Measurements from ENCODE around the gene LRRC46. TPM values are rescaled to one million over a fixed set of nuclear protein-coding genes. Genes with fewer than 3 reads are reported as not detected.

Gene LRRC46
- total and polyA plus RNA-seq, 2 of the 13 experiments (the other 11 are each of a cell fraction or from before 2014, with no cell fraction given) = 0.09 TPM

DNA sequence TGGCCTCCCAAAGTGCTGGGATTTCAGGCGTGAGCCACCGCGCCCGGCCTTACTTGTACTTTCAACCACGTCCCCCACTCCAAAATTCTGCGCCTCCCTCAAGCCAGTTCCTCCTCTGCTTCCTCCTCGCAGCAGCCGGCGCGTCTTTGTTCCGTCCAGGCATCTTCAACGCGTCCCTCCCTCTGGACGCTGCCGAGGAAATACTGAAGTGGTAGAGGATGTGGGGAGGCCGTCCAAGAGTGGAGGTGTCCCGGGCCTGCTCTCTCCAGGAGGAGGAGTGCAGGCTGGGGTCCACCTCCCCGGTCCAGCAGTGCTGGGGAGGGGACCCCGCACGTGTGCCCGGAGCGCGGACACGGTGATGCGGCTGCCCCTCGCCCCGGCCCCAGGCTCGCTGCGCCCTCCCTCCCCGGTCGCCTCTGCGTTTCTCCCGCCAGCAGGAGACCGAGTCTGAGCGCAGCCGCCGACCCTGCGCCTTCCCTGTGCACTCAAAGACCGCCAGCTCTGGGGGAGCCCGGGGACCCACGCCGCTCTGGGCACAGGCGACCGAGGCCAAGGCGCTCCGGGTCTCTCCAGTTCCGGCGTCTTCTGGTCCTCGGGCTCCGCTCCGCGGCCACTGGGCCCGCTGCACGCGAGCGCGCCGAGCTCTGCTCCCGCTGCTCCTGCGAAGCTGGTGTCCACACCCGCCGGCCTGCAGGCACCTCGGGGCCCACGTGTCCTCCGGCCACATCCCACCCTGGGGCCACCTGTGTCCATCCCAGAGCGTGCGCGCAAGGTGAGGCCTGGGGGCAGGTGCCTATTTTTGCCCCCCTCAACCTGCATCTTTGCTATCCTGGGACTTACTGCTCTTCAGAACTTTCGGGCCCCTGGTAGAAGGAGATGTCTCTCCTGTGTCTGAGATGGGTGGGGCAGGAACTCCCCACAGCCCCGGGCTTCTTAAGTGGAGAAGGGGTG lies 41.6 kb upstream of the LRRC46 start (continued):
- no peak for TF ChIP-seq ZIK1 (CRISPR knock-in tag; IDR thresholded peaks at IDR 0.05; ENCODE audit: borderline replicate concordance, low read depth)
- TF ChIP-seq, protein P1, sequence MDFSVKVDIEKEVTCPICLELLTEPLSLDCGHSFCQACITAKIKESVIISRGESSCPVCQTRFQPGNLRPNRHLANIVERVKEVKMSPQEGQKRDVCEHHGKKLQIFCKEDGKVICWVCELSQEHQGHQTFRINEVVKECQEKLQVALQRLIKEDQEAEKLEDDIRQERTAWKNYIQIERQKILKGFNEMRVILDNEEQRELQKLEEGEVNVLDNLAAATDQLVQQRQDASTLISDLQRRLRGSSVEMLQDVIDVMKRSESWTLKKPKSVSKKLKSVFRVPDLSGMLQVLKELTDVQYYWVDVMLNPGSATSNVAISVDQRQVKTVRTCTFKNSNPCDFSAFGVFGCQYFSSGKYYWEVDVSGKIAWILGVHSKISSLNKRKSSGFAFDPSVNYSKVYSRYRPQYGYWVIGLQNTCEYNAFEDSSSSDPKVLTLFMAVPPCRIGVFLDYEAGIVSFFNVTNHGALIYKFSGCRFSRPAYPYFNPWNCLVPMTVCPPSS (IDR thresholded peaks at IDR 0.05) = no peak
- TF ChIP-seq SRSF9 (IDR thresholded peaks at IDR 0.05; ENCODE audit: borderline replicate concordance, insufficient read depth, low read depth, low read length, poor library complexity, severe bottlenecking) = no peak
- TF ChIP-seq SOX5 (CRISPR knock-in tag; IDR thresholded peaks at IDR 0.05; ENCODE audit: borderline replicate concordance) = no peak
- TF ChIP-seq SATB2 (CRISPR knock-in tag; IDR thresholded peaks at IDR 0.05) = no peak
- no peak for TF ChIP-seq ZNF782 (CRISPR knock-in tag; IDR thresholded peaks at IDR 0.05; ENCODE audit: borderline replicate concordance)
- TF ChIP-seq, protein P2, sequence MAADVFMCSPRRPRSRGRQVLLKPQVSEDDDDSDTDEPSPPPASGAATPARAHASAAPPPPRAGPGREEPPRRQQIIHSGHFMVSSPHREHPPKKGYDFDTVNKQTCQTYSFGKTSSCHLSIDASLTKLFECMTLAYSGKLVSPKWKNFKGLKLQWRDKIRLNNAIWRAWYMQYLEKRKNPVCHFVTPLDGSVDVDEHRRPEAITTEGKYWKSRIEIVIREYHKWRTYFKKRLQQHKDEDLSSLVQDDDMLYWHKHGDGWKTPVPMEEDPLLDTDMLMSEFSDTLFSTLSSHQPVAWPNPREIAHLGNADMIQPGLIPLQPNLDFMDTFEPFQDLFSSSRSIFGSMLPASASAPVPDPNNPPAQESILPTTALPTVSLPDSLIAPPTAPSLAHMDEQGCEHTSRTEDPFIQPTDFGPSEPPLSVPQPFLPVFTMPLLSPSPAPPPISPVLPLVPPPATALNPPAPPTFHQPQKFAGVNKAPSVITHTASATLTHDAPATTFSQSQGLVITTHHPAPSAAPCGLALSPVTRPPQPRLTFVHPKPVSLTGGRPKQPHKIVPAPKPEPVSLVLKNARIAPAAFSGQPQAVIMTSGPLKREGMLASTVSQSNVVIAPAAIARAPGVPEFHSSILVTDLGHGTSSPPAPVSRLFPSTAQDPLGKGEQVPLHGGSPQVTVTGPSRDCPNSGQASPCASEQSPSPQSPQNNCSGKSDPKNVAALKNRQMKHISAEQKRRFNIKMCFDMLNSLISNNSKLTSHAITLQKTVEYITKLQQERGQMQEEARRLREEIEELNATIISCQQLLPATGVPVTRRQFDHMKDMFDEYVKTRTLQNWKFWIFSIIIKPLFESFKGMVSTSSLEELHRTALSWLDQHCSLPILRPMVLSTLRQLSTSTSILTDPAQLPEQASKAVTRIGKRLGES (CRISPR knock-in tag; IDR thresholded peaks at IDR 0.05; ENCODE audit: borderline replicate concordance) = no peak
- no peak for TF ChIP-seq MLLT10 (CRISPR knock-in tag; IDR thresholded peaks at IDR 0.05)
- TF ChIP-seq GTF3A (CRISPR knock-in tag; conservative IDR thresholded peaks at IDR 0.05) = no peak
- TF ChIP-seq, protein P3, sequence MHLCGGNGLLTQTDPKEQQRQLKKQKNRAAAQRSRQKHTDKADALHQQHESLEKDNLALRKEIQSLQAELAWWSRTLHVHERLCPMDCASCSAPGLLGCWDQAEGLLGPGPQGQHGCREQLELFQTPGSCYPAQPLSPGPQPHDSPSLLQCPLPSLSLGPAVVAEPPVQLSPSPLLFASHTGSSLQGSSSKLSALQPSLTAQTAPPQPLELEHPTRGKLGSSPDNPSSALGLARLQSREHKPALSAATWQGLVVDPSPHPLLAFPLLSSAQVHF (CRISPR knock-in tag; IDR thresholded peaks at IDR 0.05) = no peak
- TF ChIP-seq, protein P4, sequence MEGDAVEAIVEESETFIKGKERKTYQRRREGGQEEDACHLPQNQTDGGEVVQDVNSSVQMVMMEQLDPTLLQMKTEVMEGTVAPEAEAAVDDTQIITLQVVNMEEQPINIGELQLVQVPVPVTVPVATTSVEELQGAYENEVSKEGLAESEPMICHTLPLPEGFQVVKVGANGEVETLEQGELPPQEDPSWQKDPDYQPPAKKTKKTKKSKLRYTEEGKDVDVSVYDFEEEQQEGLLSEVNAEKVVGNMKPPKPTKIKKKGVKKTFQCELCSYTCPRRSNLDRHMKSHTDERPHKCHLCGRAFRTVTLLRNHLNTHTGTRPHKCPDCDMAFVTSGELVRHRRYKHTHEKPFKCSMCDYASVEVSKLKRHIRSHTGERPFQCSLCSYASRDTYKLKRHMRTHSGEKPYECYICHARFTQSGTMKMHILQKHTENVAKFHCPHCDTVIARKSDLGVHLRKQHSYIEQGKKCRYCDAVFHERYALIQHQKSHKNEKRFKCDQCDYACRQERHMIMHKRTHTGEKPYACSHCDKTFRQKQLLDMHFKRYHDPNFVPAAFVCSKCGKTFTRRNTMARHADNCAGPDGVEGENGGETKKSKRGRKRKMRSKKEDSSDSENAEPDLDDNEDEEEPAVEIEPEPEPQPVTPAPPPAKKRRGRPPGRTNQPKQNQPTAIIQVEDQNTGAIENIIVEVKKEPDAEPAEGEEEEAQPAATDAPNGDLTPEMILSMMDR (CRISPR knock-in tag; IDR thresholded peaks at IDR 0.05) = peak; percentile 77
- peak; percentile 65; the same call in 1 of the 2 replicates for TF ChIP-seq ZNF547 (CRISPR knock-in tag; IDR thresholded peaks at IDR 0.05)
- TF ChIP-seq, protein P5, sequence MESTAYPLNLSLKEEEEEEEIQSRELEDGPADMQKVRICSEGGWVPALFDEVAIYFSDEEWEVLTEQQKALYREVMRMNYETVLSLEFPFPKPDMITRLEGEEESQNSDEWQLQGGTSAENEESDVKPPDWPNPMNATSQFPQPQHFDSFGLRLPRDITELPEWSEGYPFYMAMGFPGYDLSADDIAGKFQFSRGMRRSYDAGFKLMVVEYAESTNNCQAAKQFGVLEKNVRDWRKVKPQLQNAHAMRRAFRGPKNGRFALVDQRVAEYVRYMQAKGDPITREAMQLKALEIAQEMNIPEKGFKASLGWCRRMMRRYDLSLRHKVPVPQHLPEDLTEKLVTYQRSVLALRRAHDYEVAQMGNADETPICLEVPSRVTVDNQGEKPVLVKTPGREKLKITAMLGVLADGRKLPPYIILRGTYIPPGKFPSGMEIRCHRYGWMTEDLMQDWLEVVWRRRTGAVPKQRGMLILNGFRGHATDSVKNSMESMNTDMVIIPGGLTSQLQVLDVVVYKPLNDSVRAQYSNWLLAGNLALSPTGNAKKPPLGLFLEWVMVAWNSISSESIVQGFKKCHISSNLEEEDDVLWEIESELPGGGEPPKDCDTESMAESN (CRISPR knock-in tag; conservative IDR thresholded peaks at IDR 0.05) = 0 out of 2 replicates have a peak, but pooled peaks have one; percentile 23
- 0 out of 2 replicates have a peak, but pooled peaks have one; percentile 12 for TF ChIP-seq WIZ (CRISPR knock-in tag; IDR thresholded peaks at IDR 0.05)
- TF ChIP-seq, protein P6, sequence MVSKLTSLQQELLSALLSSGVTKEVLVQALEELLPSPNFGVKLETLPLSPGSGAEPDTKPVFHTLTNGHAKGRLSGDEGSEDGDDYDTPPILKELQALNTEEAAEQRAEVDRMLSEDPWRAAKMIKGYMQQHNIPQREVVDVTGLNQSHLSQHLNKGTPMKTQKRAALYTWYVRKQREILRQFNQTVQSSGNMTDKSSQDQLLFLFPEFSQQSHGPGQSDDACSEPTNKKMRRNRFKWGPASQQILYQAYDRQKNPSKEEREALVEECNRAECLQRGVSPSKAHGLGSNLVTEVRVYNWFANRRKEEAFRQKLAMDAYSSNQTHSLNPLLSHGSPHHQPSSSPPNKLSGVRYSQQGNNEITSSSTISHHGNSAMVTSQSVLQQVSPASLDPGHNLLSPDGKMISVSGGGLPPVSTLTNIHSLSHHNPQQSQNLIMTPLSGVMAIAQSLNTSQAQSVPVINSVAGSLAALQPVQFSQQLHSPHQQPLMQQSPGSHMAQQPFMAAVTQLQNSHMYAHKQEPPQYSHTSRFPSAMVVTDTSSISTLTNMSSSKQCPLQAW (CRISPR knock-in tag; IDR thresholded peaks at IDR 0.05) = no peak

All from HepG2 (cell line).